PC-9 (cell line): Measurements from ENCODE around the gene RNH1.

Experiments used
- EZH2 ChIP-seq: fragments of 200-600 bp; sonication (generic); IDR thresholded peaks from 2 replicates; pipeline ENCODE4 v1.8.0; 2017; ENCODE audit warnings: antibody characterized with exemption, low read depth
- TF ChIP-seq, protein P1 (sequence below): fragments of 200-600 bp; sonication (generic); conservative IDR thresholded peaks from 2 replicates; pipeline ENCODE4 v1.6.1; 2017; ENCODE audit warnings: mixed run types, antibody characterized with exemption, mild to moderate bottlenecking, moderate library complexity

DNA sequence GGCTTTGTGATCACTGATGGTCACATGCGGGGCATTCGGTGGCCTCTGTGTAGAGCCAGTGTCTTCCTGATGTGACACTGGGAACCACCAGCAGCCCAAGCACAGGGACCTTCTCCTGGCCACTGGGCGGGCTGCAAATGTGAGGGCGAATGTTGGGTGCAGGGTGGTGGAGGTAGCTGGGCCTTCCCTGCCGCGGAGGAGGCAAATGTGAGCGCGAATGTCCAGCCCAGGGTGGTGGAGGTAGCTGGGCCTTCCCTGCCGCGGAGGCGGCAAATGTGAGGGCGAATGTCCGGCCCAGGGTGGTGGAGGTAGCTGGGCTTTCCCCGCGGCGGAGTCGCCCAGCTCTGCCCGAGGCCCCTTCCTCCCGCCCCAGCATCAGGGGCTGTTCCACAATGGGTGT lies 33.6 kb downstream of the RNH1 start:
- TF ChIP-seq, protein P1, sequence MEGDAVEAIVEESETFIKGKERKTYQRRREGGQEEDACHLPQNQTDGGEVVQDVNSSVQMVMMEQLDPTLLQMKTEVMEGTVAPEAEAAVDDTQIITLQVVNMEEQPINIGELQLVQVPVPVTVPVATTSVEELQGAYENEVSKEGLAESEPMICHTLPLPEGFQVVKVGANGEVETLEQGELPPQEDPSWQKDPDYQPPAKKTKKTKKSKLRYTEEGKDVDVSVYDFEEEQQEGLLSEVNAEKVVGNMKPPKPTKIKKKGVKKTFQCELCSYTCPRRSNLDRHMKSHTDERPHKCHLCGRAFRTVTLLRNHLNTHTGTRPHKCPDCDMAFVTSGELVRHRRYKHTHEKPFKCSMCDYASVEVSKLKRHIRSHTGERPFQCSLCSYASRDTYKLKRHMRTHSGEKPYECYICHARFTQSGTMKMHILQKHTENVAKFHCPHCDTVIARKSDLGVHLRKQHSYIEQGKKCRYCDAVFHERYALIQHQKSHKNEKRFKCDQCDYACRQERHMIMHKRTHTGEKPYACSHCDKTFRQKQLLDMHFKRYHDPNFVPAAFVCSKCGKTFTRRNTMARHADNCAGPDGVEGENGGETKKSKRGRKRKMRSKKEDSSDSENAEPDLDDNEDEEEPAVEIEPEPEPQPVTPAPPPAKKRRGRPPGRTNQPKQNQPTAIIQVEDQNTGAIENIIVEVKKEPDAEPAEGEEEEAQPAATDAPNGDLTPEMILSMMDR, result no peak
- no peak for TF ChIP-seq EZH2
